ENCODE data around the gene DOCK2.

DNA sequence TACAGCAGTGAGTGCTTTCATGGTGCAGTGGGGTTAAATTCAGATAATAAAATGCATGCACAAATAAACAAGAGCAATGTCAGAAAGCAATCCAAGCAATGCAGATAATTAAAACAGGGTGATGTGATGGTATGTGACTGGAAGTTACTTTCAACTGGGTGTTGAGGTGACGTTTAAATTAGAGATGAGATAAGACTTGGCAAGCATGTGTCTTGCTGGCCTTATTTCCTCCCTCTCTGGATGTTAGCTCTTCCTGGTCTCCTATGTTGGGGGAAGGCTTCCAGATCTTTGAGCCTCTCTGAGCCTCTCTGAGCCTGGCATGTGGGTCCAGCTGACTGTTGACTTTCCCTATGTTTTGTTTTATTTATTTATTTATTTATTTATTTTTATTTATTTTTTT lies 54.4 kb downstream of the DOCK2 start:
- TF ChIP-seq, protein P1, sequence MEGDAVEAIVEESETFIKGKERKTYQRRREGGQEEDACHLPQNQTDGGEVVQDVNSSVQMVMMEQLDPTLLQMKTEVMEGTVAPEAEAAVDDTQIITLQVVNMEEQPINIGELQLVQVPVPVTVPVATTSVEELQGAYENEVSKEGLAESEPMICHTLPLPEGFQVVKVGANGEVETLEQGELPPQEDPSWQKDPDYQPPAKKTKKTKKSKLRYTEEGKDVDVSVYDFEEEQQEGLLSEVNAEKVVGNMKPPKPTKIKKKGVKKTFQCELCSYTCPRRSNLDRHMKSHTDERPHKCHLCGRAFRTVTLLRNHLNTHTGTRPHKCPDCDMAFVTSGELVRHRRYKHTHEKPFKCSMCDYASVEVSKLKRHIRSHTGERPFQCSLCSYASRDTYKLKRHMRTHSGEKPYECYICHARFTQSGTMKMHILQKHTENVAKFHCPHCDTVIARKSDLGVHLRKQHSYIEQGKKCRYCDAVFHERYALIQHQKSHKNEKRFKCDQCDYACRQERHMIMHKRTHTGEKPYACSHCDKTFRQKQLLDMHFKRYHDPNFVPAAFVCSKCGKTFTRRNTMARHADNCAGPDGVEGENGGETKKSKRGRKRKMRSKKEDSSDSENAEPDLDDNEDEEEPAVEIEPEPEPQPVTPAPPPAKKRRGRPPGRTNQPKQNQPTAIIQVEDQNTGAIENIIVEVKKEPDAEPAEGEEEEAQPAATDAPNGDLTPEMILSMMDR (IDR thresholded peaks at IDR 0.05; ENCODE audit: insufficient read depth, low read length, poor library complexity, severe bottlenecking): no peak
- TF ChIP-seq EZH2phosphoT487 (conservative IDR thresholded peaks at IDR 0.05; ENCODE audit: low read length): no peak
